Transverse colon (tissue), 4 donors: Measurements from ENCODE around the gene KIF1A. TPM values are rescaled to one million over a fixed set of nuclear protein-coding genes. Genes with fewer than 3 reads are reported as not detected.

Source experiments
- DNase-seq: peaks from one replicate; pipeline ENCODE4 v3.0.0-alpha.2; 2019
- H3K27ac ChIP-seq, 4 donors: fragments of 200-600 bp; sonication (generic); 2 replicates each; pipeline ENCODE4 v1.5.1; 2016 to 2018; ENCODE audit warnings: inconsistent platforms in 4 of 4
- H3K27me3 ChIP-seq: fragments of 200-600 bp; sonication (generic); 2 replicates; pipeline ENCODE4 v1.5.1; 2017; ENCODE audit warnings: inconsistent platforms
- H3K36me3 ChIP-seq, 4 donors: fragments of 200-600 bp; sonication (generic); 2 replicates each; pipeline ENCODE4 v1.5.1; 2017 to 2019; ENCODE audit warnings: inconsistent platforms in 4 of 4
- H3K4me1 ChIP-seq, 4 donors: fragments of 200-600 bp; sonication (generic); 2 replicates each; pipeline ENCODE4 v1.5.1; 2017 to 2020; ENCODE audit warnings: inconsistent platforms in 4 of 4
- H3K4me3 ChIP-seq, 4 donors: fragments of 200-600 bp; sonication (generic); 1 replicate in 1 of 4; 2 replicates in 3 of 4; pipeline versions ENCODE4 v1.5.1 to v1.6.1; 2017 to 2019; ENCODE audit warnings: inconsistent platforms in 4 of 4
- H3K9me3 ChIP-seq, 2 donors: fragments of 200-600 bp; sonication (generic); 2 replicates each; pipeline ENCODE4 v1.5.1; 2017 to 2019; ENCODE audit warnings: inconsistent platforms in 2 of 2
- CTCF ChIP-seq, 5 experiments: fragments of 200-600 bp in 3 of 5; fragments of 450-650 bp in 2 of 5; sonication (generic) in 3 of 5; IDR thresholded peaks; 1 replicate in 2 of 5; 2 replicates in 3 of 5; pipeline ENCODE4 v1.5.1; 2016 to 2017; ENCODE audit warnings: antibody characterized with exemption in 5 of 5, inconsistent platforms in 3 of 5, mild to moderate bottlenecking in 2 of 5, moderate library complexity in 1 of 5
- EP300 ChIP-seq: sonication (generic); formaldehyde crosslinking; IDR thresholded peaks from one replicate; pipeline ENCODE4 v1.6.1; 2017; ENCODE audit warnings: antibody characterized with exemption, low read depth
- POLR2A ChIP-seq: fragments of 450-650 bp; IDR thresholded peaks from one replicate; pipeline ENCODE4 v1.6.1; 2016; ENCODE audit warnings: antibody characterized with exemption, mild to moderate bottlenecking, moderate library complexity
- POLR2AphosphoS5 ChIP-seq, 3 donors: sonication (generic); formaldehyde crosslinking; IDR thresholded peaks; one replicate each; pipeline ENCODE4 v1.6.1; 2016; ENCODE audit warnings: antibody characterized with exemption in 3 of 3
- WGBS, 2 donors: methylation state at CpG; one replicate each; pipeline ENCODE4 v1.1.5; 2018; ENCODE audit warnings: low coverage in 1 of 2; 5-methylcytosine and 5-hydroxymethylcytosine counted together
- in situ Hi-C, 4 donors: fragments of 200-750 bp; cut with MboI; loops; one replicate each; pipeline versions ENCODE4 v1.15.0 to v1.15.1; 2017; ENCODE audit warnings: low sequenced_read_pairs in 3 of 4, low pct_ligation_motif_present in 1 of 4, low pct_unique_long_range_greater_than_20kb in 1 of 4
- intact Hi-C: fragments of 100-400 bp; cut with DNase I; formaldehyde crosslinking; loops from one replicate; pipeline ENCODE4 v1.15.1; 2023; ENCODE audit warnings: low total_unique reads
- total RNA-seq, 4 donors: library from RNA; depleted of rRNA; stranded (reverse); fragments of >200 nt; gene quantifications; one replicate each; pipeline ENCODE4 v1.1.0, GENCODE V29; 2016

Gene KIF1A
- total RNA-seq, 4 donors from 2014 or later: 0.40 to 3.4 (median 2.9) TPM

- in situ Hi-C loops (no loop called here), intact Hi-C loops (no loop called here)
- no peak for TF ChIP-seq POLR2A
- no peak for TF ChIP-seq CTCF (IDR thresholded peaks at IDR 0.05)
- TF ChIP-seq POLR2AphosphoS5 (IDR thresholded peaks at IDR 0.05): no peak
- TF ChIP-seq EP300: no peak
- 69 to 71% methylated on average over 3 to 5 of the region's 5 CpGs for WGBS, 2 donors
- Histone ChIP-seq H3K27me3 (no peaks in the 10 kb centered on the region), H3K27ac (no peak overlapping the region), H3K9me3 (no peaks in the 10 kb centered on the region), H3K36me3 (no peaks in the 10 kb centered on the region), H3K4me3 (no peak overlapping the region), H3K4me1 (peaks cover 0 to 9% (median 1%) of the 10 kb centered on the region in 4 donors)
- DNase-seq: no peak
Measured at GRCh38 chr2:240865391-240865790, 45.4 kb upstream of the KIF1A start.

DNA sequence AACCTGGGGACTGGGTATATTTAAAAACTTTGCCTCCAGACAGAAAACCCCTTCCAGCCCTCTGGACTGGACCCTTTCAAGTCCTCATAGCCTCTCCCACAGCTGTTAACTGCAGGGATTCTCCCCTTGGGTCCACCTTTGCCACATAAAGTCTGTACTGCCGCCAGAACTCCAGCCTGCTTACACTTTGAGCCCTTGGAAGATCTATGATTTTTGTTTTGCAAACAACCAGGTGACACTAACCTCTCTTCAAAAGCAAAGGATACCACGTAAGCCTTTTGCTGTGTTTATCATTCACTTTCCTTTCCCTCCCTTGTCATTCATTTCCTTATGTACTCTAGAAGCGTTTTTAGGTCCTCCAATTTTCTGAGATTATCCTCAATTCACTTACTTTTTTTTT, 44.5 kb upstream of the KIF1A start:
- 51 to 52% methylated on average over 3 of the region's 3 CpGs for WGBS, 2 donors
- intact Hi-C loops (no loop called here), in situ Hi-C loops (no loop called here)
- H3K9me3 ChIP-seq: no peaks in the 10 kb centered on the region
- H3K4me3 ChIP-seq: no peak overlapping the region
- no peaks in the 10 kb centered on the region for H3K27me3 ChIP-seq
- no peak overlapping the region for H3K27ac ChIP-seq
- peaks cover 0 to 9% (median 1%) of the 10 kb centered on the region in 4 donors for H3K4me1 ChIP-seq
- no peaks in the 10 kb centered on the region for H3K36me3 ChIP-seq
- TF ChIP-seq CTCF (IDR thresholded peaks at IDR 0.05) (no peak), POLR2A (no peak), POLR2AphosphoS5 (IDR thresholded peaks at IDR 0.05) (no peak), EP300 (no peak)
- DNase-seq: no peak

DNA sequence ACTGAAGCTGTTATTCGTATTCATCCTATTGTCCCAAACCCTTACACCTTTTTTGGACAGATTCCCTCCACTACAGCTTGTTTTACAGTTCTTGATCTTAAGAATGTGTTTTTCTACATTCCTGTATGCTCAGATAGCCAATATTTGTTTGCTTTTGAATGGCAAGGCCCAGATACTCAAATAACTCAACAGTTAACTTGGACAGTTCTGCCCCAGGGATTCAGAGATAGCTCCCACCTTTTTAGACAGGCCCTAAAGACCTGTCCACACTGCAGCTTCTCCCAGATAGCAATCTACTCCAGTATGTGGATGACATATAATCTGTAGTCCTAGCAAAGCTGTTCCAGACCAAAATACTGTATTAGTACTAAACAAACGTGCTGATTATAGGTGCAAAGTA, 41.5 kb upstream of the KIF1A start:
- 67 to 81% methylated on average over 1 to 2 of the region's 2 CpGs for WGBS, 2 donors

GRCh38 chr2:240858871-240859270, 38.9 kb upstream of the KIF1A start:
- H3K27ac ChIP-seq: no peak overlapping the region
- no peak overlapping the region for H3K4me3 ChIP-seq
- H3K36me3 ChIP-seq: no peaks in the 10 kb centered on the region
- H3K4me1 ChIP-seq: peaks cover 0 to 6% (median 0%) of the 10 kb centered on the region in 4 donors
- no peak for TF ChIP-seq POLR2A
- in situ Hi-C loops: no loop called here
- no peaks in the 10 kb centered on the region for H3K27me3 ChIP-seq
- H3K9me3 ChIP-seq: no peaks in the 10 kb centered on the region
- 82 to 96% methylated on average over 4 to 10 of the region's 10 CpGs for WGBS, 2 donors
- intact Hi-C loops: no loop called here
- no peak for DNase-seq

More for the DNA sequence above, 41.5 kb upstream of the KIF1A start:
- no peak for TF ChIP-seq EP300
- TF ChIP-seq CTCF (IDR thresholded peaks at IDR 0.05): no peak
- no peak for TF ChIP-seq POLR2AphosphoS5 (IDR thresholded peaks at IDR 0.05)
- no peak for TF ChIP-seq POLR2A
- DNase-seq: no peak
- Histone ChIP-seq H3K27me3 (no peaks in the 10 kb centered on the region), H3K36me3 (no peaks in the 10 kb centered on the region), H3K9me3 (no peaks in the 10 kb centered on the region), H3K4me1 (peaks cover 0 to 6% (median 0%) of the 10 kb centered on the region in 4 donors), H3K4me3 (no peak overlapping the region), H3K27ac (no peak overlapping the region)
- in situ Hi-C loops: no loop called here
- intact Hi-C loops: no loop called here

DNA sequence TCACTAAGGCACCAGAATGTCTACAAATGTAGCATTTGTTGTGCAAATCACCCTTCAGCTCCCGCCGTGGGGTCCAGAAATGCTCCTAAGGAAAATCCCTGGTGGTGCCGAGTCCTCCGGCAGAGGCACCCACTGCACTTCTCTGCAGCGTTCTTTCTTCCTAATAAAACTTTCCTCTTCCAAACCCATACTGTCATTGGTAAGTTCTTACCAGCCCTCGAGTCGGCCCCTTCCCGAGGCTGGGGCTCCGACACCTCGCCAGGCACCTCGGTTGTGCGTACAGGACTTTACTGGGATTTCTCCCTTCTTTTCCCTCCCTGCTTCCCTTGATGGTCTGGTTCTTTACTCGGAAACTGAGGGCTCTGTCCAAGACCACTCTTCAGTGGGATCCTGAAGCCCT, 38.3 kb upstream of the KIF1A start:
- Histone ChIP-seq H3K27me3 (no peaks in the 10 kb centered on the region), H3K27ac (no peak overlapping the region), H3K9me3 (no peaks in the 10 kb centered on the region), H3K4me1 (peaks cover 0 to 6% (median 0%) of the 10 kb centered on the region in 4 donors), H3K4me3 (no peak overlapping the region), H3K36me3 (no peaks in the 10 kb centered on the region)
- intact Hi-C loops (no loop called here), in situ Hi-C loops (no loop called here)
- WGBS, 2 donors: 82 to 89% methylated on average over 13 of the region's 13 CpGs
- DNase-seq: no peak
- TF ChIP-seq POLR2A (no peak), EP300 (no peak), CTCF (IDR thresholded peaks at IDR 0.05) (no peak), POLR2AphosphoS5 (IDR thresholded peaks at IDR 0.05) (no peak)
